Measurements from ENCODE around the gene C8B. TPM values are rescaled to one million over a fixed set of nuclear protein-coding genes. Genes with fewer than 3 reads are reported as not detected.

C8B gene
- total RNA-seq, 4 donors from 2014 or later, result not detected

- TF ChIP-seq, protein P1, sequence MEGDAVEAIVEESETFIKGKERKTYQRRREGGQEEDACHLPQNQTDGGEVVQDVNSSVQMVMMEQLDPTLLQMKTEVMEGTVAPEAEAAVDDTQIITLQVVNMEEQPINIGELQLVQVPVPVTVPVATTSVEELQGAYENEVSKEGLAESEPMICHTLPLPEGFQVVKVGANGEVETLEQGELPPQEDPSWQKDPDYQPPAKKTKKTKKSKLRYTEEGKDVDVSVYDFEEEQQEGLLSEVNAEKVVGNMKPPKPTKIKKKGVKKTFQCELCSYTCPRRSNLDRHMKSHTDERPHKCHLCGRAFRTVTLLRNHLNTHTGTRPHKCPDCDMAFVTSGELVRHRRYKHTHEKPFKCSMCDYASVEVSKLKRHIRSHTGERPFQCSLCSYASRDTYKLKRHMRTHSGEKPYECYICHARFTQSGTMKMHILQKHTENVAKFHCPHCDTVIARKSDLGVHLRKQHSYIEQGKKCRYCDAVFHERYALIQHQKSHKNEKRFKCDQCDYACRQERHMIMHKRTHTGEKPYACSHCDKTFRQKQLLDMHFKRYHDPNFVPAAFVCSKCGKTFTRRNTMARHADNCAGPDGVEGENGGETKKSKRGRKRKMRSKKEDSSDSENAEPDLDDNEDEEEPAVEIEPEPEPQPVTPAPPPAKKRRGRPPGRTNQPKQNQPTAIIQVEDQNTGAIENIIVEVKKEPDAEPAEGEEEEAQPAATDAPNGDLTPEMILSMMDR (IDR thresholded peaks at IDR 0.05), result no peak
- TF ChIP-seq EP300 (IDR thresholded peaks at IDR 0.05) (no peak), POLR2A (IDR thresholded peaks at IDR 0.05) (no peak), POLR2AphosphoS5 (IDR thresholded peaks at IDR 0.05) (no peak)
- H3K4me3 ChIP-seq, result no peak overlapping the region
- 94 to 95% methylated on average over 2 to 4 of the region's 4 CpGs for WGBS, 2 donors (ENCODE audit: low coverage in 1 of 2)
- ATAC-seq, result no peak
- H3K9me3 ChIP-seq, result no peaks in the 10 kb centered on the region
- H3K27me3 ChIP-seq, result no peaks in the 10 kb centered on the region
- H3K4me1 ChIP-seq, result no peaks in the 10 kb centered on the region
- H3K36me3 ChIP-seq, result no peaks in the 10 kb centered on the region
- no peak overlapping the region for H3K27ac ChIP-seq
Measured at GRCh38 chr1:56922070-56922469, 43.7 kb downstream of the C8B start.

DNA sequence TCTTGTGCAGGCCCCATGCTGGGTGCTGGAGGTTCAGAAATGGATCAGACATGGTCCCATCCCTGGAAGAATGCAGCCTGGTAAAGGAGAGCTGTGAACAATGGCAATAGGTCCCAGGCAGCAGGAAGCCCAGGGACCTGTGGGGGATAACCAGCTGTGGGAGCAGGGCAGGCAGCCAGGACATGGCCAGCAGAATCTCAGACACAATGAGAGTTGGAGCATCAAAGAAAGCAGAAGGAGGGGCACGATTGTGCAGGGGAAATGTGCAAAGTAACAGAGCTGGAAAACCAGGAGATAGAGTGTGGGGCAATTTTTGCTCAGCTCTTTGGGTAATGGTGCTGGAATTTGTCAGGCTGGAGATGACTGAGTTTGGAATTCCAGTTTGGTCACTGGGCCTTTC lies 44.3 kb downstream of the C8B start:
- WGBS, 2 donors (ENCODE audit: low coverage in 1 of 2), result 0 to 38% methylated on average over 1 of the region's 1 CpG
- Histone ChIP-seq H3K4me1 (no peaks in the 10 kb centered on the region), H3K27ac (no peak overlapping the region), H3K27me3 (no peaks in the 10 kb centered on the region), H3K36me3 (no peaks in the 10 kb centered on the region), H3K4me3 (no peak overlapping the region), H3K9me3 (no peaks in the 10 kb centered on the region)
- ATAC-seq, result no peak
- TF ChIP-seq EP300 (IDR thresholded peaks at IDR 0.05), result no peak
- TF ChIP-seq POLR2A (IDR thresholded peaks at IDR 0.05), result no peak
- no peak for TF ChIP-seq POLR2AphosphoS5 (IDR thresholded peaks at IDR 0.05)
- TF ChIP-seq, protein P1 (IDR thresholded peaks at IDR 0.05), result no peak

- 55% methylated on average over 2 of the region's 2 CpGs; no CpG with 5 or more reads in 1 of the 2 donors for WGBS, 2 donors (ENCODE audit: low coverage in 1 of 2)
Measured at GRCh38 chr1:56920591-56921001, 45.2 kb downstream of the C8B start.

DNA sequence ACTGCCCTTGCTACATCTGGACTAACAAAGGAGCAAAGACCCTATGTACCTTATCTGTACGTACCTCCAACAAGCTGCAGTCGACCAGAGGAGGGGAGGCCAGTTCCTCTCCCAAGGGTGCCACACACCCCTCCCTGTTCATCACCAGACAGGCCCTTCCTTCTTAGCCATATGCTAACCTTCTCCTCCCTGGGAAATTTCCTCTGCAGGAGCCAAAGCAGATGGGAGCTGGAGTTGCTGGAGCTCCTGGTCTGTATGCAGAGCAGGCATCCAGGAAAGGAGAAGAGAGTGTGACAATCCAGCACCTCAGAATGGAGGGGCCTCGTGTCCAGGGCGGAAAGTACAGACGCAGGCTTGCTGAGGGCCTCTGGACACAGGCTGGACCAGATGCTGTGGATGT lies 48.5 kb downstream of the C8B start:
- no peak for ATAC-seq
- Histone ChIP-seq H3K9me3 (no peaks in the 10 kb centered on the region), H3K4me3 (no peak overlapping the region), H3K4me1 (no peaks in the 10 kb centered on the region), H3K36me3 (no peaks in the 10 kb centered on the region), H3K27me3 (no peaks in the 10 kb centered on the region), H3K27ac (no peak overlapping the region)
- 66 to 67% methylated on average over 1 to 5 of the region's 5 CpGs for WGBS, 2 donors (ENCODE audit: low coverage in 1 of 2)
- TF ChIP-seq POLR2A (IDR thresholded peaks at IDR 0.05) (no peak), EP300 (IDR thresholded peaks at IDR 0.05) (no peak), POLR2AphosphoS5 (IDR thresholded peaks at IDR 0.05) (no peak)
- TF ChIP-seq, protein P1 (IDR thresholded peaks at IDR 0.05), result no peak

More at GRCh38 chr1:56920591-56921001, 45.2 kb downstream of the C8B start:
- no peaks in the 10 kb centered on the region for H3K27me3 ChIP-seq
- no peaks in the 10 kb centered on the region for H3K9me3 ChIP-seq
- H3K4me3 ChIP-seq, result no peak overlapping the region
- H3K4me1 ChIP-seq, result no peaks in the 10 kb centered on the region
- TF ChIP-seq POLR2AphosphoS5 (IDR thresholded peaks at IDR 0.05) (no peak), POLR2A (IDR thresholded peaks at IDR 0.05) (no peak), EP300 (IDR thresholded peaks at IDR 0.05) (no peak)
- TF ChIP-seq, protein P1 (IDR thresholded peaks at IDR 0.05), result no peak
- ATAC-seq, result no peak
- no peak overlapping the region for H3K27ac ChIP-seq
- no peaks in the 10 kb centered on the region for H3K36me3 ChIP-seq

DNA sequence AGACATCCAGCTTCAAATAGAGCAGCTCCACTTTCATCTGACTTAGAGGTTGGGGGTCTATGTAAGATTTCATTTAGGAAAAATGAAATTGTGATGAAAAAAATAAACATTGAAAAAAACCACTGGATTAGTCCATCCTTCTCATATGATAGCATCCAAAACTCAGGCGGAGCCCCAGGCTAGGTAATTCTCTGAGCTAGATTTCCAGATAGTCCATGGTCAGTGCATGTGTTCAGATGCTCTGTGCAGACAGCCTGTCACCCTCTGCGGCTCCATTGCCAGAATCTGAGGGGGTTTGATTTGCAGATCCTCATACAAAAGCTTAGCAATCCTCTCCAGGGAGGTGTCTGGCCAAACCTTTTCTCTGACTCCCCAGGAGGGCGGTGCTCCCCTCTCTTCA lies 49.2 kb downstream of the C8B start:
- no peaks in the 10 kb centered on the region for H3K9me3 ChIP-seq
- TF ChIP-seq POLR2A (IDR thresholded peaks at IDR 0.05) (no peak), POLR2AphosphoS5 (IDR thresholded peaks at IDR 0.05) (no peak), EP300 (IDR thresholded peaks at IDR 0.05) (no peak)
- TF ChIP-seq, protein P1 (IDR thresholded peaks at IDR 0.05), result no peak
- no peak overlapping the region for H3K4me3 ChIP-seq
- no peaks in the 10 kb centered on the region for H3K4me1 ChIP-seq
- no peak for ATAC-seq
- no peaks in the 10 kb centered on the region for H3K27me3 ChIP-seq
- WGBS, 2 donors (ENCODE audit: low coverage in 1 of 2), result 86 to 100% methylated on average over 1 of the region's 3 CpGs
- no peak overlapping the region for H3K27ac ChIP-seq
- no peaks in the 10 kb centered on the region for H3K36me3 ChIP-seq
